HepG2 (cell line): Measurements from ENCODE around the gene NDUFAF8. TPM values are rescaled to one million over a fixed set of nuclear protein-coding genes. Genes with fewer than 3 reads are reported as not detected.
A peak's percentile ranks its signal among the peaks of the same experiment; 100 is the strongest.

Experiments
- ARID4A ChIP-seq: sonication (generic); formaldehyde crosslinking; IDR thresholded peaks from 2 replicates; pipeline ENCODE4 v1.5.0; 2020; ENCODE audit warnings: mild to moderate bottlenecking, missing genetic modification reagents, borderline replicate concordance
- GABPB1 ChIP-seq: IDR thresholded peaks from 2 replicates; pipeline ENCODE4 v1.6.1; 2016; ENCODE audit warnings: mild to moderate bottlenecking, missing genetic modification reagents, moderate library complexity, missing compliant biosample characterization
- HHEX ChIP-seq: IDR thresholded peaks from 2 replicates; pipeline ENCODE4 v1.6.1; 2016; ENCODE audit warnings: control low read depth
- HMG20A ChIP-seq: IDR thresholded peaks from 2 replicates; pipeline ENCODE4 v1.6.1; 2016; ENCODE audit warnings: borderline replicate concordance
- KDM5B ChIP-seq: sonication (generic); formaldehyde crosslinking; IDR thresholded peaks from 2 replicates; pipeline ENCODE4 v1.4.0; 2020; ENCODE audit warnings: missing genetic modification reagents, mild to moderate bottlenecking, borderline replicate concordance
- KDM6A ChIP-seq: IDR thresholded peaks from 2 replicates; pipeline ENCODE4 v1.6.1; 2016; ENCODE audit warnings: low read depth
- MAFF ChIP-seq: IDR thresholded peaks from 2 replicates; pipeline ENCODE4 v1.6.1; 2011; ENCODE audit warnings: low read depth, low read length, improper control_type of control experiment
- MBD4 ChIP-seq: IDR thresholded peaks from 2 replicates; pipeline ENCODE4 v1.6.1; 2012; ENCODE audit warnings: low read length, inconsistent platforms, borderline replicate concordance
- NFKBIZ ChIP-seq: IDR thresholded peaks from 2 replicates; pipeline ENCODE4 v1.6.1; 2018; ENCODE audit warnings: missing genetic modification reagents, missing compliant biosample characterization
- PATZ1 ChIP-seq: sonication (generic); formaldehyde crosslinking; IDR thresholded peaks from 2 replicates; pipeline ENCODE4 v1.4.0; 2020; ENCODE audit warnings: missing genetic modification reagents
- PBX2 ChIP-seq: IDR thresholded peaks from 2 replicates; pipeline ENCODE4 v1.6.1; 2016; ENCODE audit warnings: control low read depth
- RBAK ChIP-seq: sonication (generic); formaldehyde crosslinking; IDR thresholded peaks from 2 replicates; pipeline ENCODE4 v1.5.1; 2020; ENCODE audit warnings: mild to moderate bottlenecking, missing genetic modification reagents
- SALL1 ChIP-seq: sonication (generic); formaldehyde crosslinking; IDR thresholded peaks from 2 replicates; pipeline ENCODE4 v1.8.0; 2022; ENCODE audit warnings: mild to moderate bottlenecking, missing genetic modification reagents
- SP4 ChIP-seq: sonication (generic); formaldehyde crosslinking; IDR thresholded peaks from 2 replicates; pipeline ENCODE4 v1.8.1; 2023; ENCODE audit warnings: mild to moderate bottlenecking, missing genetic modification reagents
- SP5 ChIP-seq: IDR thresholded peaks from 2 replicates; pipeline ENCODE4 v1.6.1; 2016; ENCODE audit warnings: low read depth, borderline replicate concordance
- TFAP4 ChIP-seq: sonication (generic); IDR thresholded peaks from 2 replicates; pipeline ENCODE4 v1.6.1; 2016; ENCODE audit warnings: low read depth, borderline replicate concordance
- ZBTB38 ChIP-seq: sonication (generic); formaldehyde crosslinking; IDR thresholded peaks from 2 replicates; pipeline ENCODE4 v1.5.1; 2020; ENCODE audit warnings: mild to moderate bottlenecking, missing genetic modification reagents
- ZMYM4 ChIP-seq: sonication (generic); formaldehyde crosslinking; IDR thresholded peaks from 2 replicates; pipeline ENCODE4 v1.8.1; 2023; ENCODE audit warnings: mild to moderate bottlenecking, missing genetic modification reagents
- ZNF292 ChIP-seq: sonication (generic); formaldehyde crosslinking; IDR thresholded peaks from 2 replicates; pipeline ENCODE4 v1.8.1; 2022; ENCODE audit warnings: mild to moderate bottlenecking, low read depth, missing genetic modification reagents, borderline replicate concordance
- ZNF296 ChIP-seq: sonication (generic); formaldehyde crosslinking; conservative IDR thresholded peaks from 2 replicates; pipeline ENCODE4 v1.5.0; 2020; ENCODE audit warnings: mild to moderate bottlenecking, missing genetic modification reagents
- ZNF333 ChIP-seq: sonication (generic); formaldehyde crosslinking; IDR thresholded peaks from 2 replicates; pipeline ENCODE4 v1.4.0; 2020; ENCODE audit warnings: mild to moderate bottlenecking, missing genetic modification reagents, borderline replicate concordance
- ZNF883 ChIP-seq: sonication (generic); formaldehyde crosslinking; IDR thresholded peaks from 2 replicates; pipeline ENCODE4 v1.5.1; 2020; ENCODE audit warnings: mild to moderate bottlenecking, missing genetic modification reagents; ENCODE audit errors: not compliant biosample characterization
- polyA plus RNA-seq, 8 experiments: library from polyadenylated mRNA; depleted of rRNA in 3 of 8; stranded (reverse) in 7 of 8; unstranded in 1 of 8; fragments of >200 nt; fragmentation: Illumina TruSeq in 4 of 8; extraction: Trizol in 4 of 8; gene quantifications; 2 replicates each; pipeline versions ENCODE4 v1.2.1 to v1.2.3, GENCODE V29; 2011 to 2016; ENCODE audit warnings: low read depth in 4 of 8, missing spikeins in 1 of 8, mixed read lengths in 1 of 8; ENCODE audit not compliant: insufficient read depth in 1 of 8
- total RNA-seq, 5 experiments: library from RNA; depleted of rRNA; stranded (reverse); fragments of >200 nt; fragmentation: Illumina TruSeq; extraction: Trizol; gene quantifications; 2 replicates each; pipeline ENCODE4 v1.2.3, GENCODE V29; 2016; ENCODE audit warnings: low read depth in 1 of 5

Gene NDUFAF8
- total and polyA plus RNA-seq, 2 of the 13 experiments (the other 11 are each of a cell fraction or from before 2014, with no cell fraction given): 75.6 to 233 TPM

- TF ChIP-seq GABPB1 (CRISPR knock-in tag) (no peak), SP5 (CRISPR knock-in tag) (peak; percentile 39; the same call in 1 of the 2 replicates), ARID4A (CRISPR knock-in tag) (peak; percentile 58), PBX2 (no peak), ZNF296 (CRISPR knock-in tag) (no peak), ZNF292 (CRISPR knock-in tag) (0 out of 2 replicates have a peak, but pooled peaks have one; percentile 38), RBAK (CRISPR knock-in tag) (0 out of 2 replicates have a peak, but pooled peaks have one; percentile 39), KDM5B (0 out of 2 replicates have a peak, but pooled peaks have one; percentile 19), KDM6A (CRISPR knock-in tag) (0 out of 2 replicates have a peak, but pooled peaks have one; percentile 33), ZMYM4 (no peak), HHEX (CRISPR knock-in tag) (no peak), MAFF (no peak), TFAP4 (peak; percentile 95), ZNF883 (peak; percentile 2), SALL1 (CRISPR knock-in tag) (peak; percentile 27; the same call in 1 of the 2 replicates), MBD4 (no peak), PATZ1 (CRISPR knock-in tag) (peak; percentile 67), NFKBIZ (CRISPR knock-in tag) (no peak), HMG20A (no peak), ZNF333 (CRISPR knock-in tag) (no peak), SP4 (no peak), ZBTB38 (CRISPR knock-in tag) (0 out of 2 replicates have a peak, but pooled peaks have one; percentile 8)
- TF ChIP-seq, all 625 proteins: peak for 21
Measured at GRCh38 chr17:81252326-81252986, 13.3 kb downstream of the NDUFAF8 start (continued).
